Measurements from ENCODE around the gene SUCLG2. TPM values are rescaled to one million over a fixed set of nuclear protein-coding genes. Genes with fewer than 3 reads are reported as not detected.

Gene SUCLG2
- total and polyA plus RNA-seq, 10 of the 15 experiments (the other 5 are each of a cell fraction or from before 2014, with no cell fraction given), result 17.8 to 50.9 (median 37.2) TPM

DNA sequence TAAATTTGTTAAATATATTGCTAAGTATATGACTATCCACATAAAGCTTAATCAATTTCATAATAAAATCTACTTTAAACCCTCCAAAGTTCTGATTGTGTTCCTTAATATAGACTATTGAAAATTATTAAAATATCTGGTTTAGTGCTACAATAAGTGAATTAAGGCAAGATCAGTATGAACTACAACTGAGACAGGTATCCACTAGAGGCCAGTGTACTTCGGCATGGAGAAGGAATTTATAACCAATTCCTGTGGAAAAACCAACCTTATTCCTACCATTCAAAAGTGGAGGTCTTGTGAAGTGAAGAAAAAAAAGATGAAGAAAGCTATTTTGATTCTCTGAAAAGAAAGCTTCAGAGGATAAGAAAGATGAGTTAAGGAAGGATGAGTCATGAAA is 237.7 kb downstream of the SUCLG2 start:
- Histone ChIP-seq H3K36me3 (ENCODE audit: control insufficient read depth in 2 of 2, insufficient read depth in 2 of 2, low read length in 1 of 2) (no peaks in the 10 kb centered on the region), H3K4me3 (no peak overlapping the region), H3K9me3 (replicated peaks; ENCODE audit: control insufficient read depth, insufficient read depth, low read length) (peaks cover 2% of the 10 kb centered on the region; the same call in 2 of the 3 replicates), H3K79me2 (ENCODE audit: control insufficient read depth, insufficient read depth, low read length) (no peaks in the 10 kb centered on the region), H2AFZ (ENCODE audit: control insufficient read depth, low read depth, low read length) (no peak overlapping the region), H3K9ac (ENCODE audit: control insufficient read depth, insufficient read depth, low read length) (no peak overlapping the region), H3K4me2 (ENCODE audit: control insufficient read depth, insufficient read depth) (no peak overlapping the region), H3K27ac (ENCODE audit: control insufficient read depth, insufficient read depth) (no peak overlapping the region), H3K27me3 (replicated peaks in 1 of 2; ENCODE audit: control insufficient read depth in 2 of 2, insufficient read depth in 2 of 2, low read length in 1 of 2) (no peaks in the 10 kb centered on the region), H3K4me1 (ENCODE audit: control insufficient read depth, insufficient read depth, low read length) (no peaks in the 10 kb centered on the region), H4K20me1 (ENCODE audit: control insufficient read depth, insufficient read depth) (no peaks in the 10 kb centered on the region)
- BruUV-seq (replicated peaks), result no TSS peak
- CTCF ChIA-PET, result no interaction called here
- POLR2A ChIA-PET, result no interaction called here
- RAD21 ChIA-PET (ENCODE audit: unreplicated experiment), result no interaction called here
- 95% methylated on average over 1 of the region's 1 CpG for WGBS (ENCODE audit: insufficient coverage, insufficient replicate concordance, low lambda C conversion rate, missing lambda C conversion rate)
- intact Hi-C loops (cut with micrococcal nuclease; ENCODE audit: unreplicated experiment), result no loop called here
- no peak for ATAC-seq
- in situ Hi-C loops (cut with MboI), result no loop called here
- TF ChIP-seq, protein P1, sequence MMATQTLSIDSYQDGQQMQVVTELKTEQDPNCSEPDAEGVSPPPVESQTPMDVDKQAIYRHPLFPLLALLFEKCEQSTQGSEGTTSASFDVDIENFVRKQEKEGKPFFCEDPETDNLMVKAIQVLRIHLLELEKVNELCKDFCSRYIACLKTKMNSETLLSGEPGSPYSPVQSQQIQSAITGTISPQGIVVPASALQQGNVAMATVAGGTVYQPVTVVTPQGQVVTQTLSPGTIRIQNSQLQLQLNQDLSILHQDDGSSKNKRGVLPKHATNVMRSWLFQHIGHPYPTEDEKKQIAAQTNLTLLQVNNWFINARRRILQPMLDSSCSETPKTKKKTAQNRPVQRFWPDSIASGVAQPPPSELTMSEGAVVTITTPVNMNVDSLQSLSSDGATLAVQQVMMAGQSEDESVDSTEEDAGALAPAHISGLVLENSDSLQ (IDR thresholded peaks at IDR 0.05), result no peak
- TF ChIP-seq HDAC2 (IDR thresholded peaks at IDR 0.05) (no peak), BHLHE40 (IDR thresholded peaks at IDR 0.05; ENCODE audit: borderline replicate concordance in 1 of 2, low read depth in 2 of 2, low read length in 1 of 2) (no peak), RELA (IDR thresholded peaks at IDR 0.05; ENCODE audit: borderline replicate concordance, partially characterized antibody) (no peak), CREM (IDR thresholded peaks at IDR 0.05; ENCODE audit: low read depth) (no peak), DPF2 (IDR thresholded peaks at IDR 0.05) (no peak), ZNF207 (IDR thresholded peaks at IDR 0.05; ENCODE audit: borderline replicate concordance) (no peak), SMARCA5 (IDR thresholded peaks at IDR 0.05) (no peak), STAT1 (conservative IDR thresholded peaks at IDR 0.05) (no peak), RAD21 (IDR thresholded peaks at IDR 0.05; ENCODE audit: insufficient read depth, low read depth, low read length) (no peak), NBN (IDR thresholded peaks at IDR 0.05) (no peak)
- no peak for FAIRE-seq
- SMC1A ChIA-PET (ENCODE audit: uncharacterized antibody, unreplicated experiment), result interaction anchor here (1.0 to 1.2 kb wide), 2 partner anchors 17 to 52 kb away, joined by 3 read pairs; no protein-coding TSS in a partner anchor
- DNase-seq (ENCODE audit: low read depth, low spot score), result no peak
